ENCODE data around the gene YIPF4.

DNA sequence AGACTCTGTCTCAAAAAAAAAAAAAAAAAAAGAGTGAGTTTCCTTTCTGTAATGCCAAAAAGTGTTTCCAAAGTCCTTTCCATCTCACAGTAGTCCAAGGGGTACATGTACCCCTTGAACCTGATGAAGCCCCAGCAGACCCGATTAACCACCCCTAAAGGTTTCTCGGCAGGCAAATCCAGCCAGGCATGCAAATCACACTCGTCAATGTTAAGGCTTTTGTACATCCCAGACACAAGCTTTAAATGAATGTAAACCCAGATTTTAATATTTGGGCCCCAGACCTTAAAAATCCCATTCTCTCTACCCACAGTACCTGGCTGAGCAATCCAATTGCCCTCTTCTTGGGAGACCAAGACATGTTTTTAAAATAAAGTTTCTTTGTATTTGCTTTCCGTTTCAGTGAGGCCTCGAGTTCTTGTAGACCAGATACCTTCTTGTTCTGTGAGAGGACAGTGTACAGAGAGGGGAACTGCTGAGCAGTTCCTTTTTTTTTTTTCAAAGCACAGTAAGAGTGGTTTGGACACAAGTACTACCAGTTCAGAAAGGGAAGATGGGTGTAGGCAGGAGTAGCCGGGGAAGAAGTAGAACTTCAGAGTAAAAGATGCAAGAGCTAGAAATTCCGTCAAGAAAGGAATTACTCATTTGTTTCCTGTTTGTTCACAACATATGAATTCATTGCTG lies 13.1 kb upstream of the YIPF4 start, which contains the start of gene NLRC4:
- TF ChIP-seq, protein P1, sequence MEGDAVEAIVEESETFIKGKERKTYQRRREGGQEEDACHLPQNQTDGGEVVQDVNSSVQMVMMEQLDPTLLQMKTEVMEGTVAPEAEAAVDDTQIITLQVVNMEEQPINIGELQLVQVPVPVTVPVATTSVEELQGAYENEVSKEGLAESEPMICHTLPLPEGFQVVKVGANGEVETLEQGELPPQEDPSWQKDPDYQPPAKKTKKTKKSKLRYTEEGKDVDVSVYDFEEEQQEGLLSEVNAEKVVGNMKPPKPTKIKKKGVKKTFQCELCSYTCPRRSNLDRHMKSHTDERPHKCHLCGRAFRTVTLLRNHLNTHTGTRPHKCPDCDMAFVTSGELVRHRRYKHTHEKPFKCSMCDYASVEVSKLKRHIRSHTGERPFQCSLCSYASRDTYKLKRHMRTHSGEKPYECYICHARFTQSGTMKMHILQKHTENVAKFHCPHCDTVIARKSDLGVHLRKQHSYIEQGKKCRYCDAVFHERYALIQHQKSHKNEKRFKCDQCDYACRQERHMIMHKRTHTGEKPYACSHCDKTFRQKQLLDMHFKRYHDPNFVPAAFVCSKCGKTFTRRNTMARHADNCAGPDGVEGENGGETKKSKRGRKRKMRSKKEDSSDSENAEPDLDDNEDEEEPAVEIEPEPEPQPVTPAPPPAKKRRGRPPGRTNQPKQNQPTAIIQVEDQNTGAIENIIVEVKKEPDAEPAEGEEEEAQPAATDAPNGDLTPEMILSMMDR (optimal IDR thresholded peaks at IDR 0.05 in 1 of 3, IDR thresholded peaks at IDR 0.05 in 1 of 3, conservative IDR thresholded peaks at IDR 0.05 in 1 of 3; ENCODE audit: extremely low read depth in 1 of 3, insufficient read depth in 2 of 3, low read length in 3 of 3), result no peak
- TF ChIP-seq EZH2 (IDR thresholded peaks at IDR 0.05; ENCODE audit: low read length), result no peak

Data from keratinocyte (primary cell).